HepG2 (cell line): ENCODE measurements around the gene DPEP1. TPM values are rescaled to one million over a fixed set of nuclear protein-coding genes. Genes with fewer than 3 reads are reported as not detected.

Experiments used
- ATF5 ChIP-seq: sonication (generic); formaldehyde crosslinking; IDR thresholded peaks from 2 replicates; pipeline ENCODE4 v1.4.0; 2020; ENCODE audit warnings: mild to moderate bottlenecking, low read depth, missing genetic modification reagents
- ATRX ChIP-seq: sonication (generic); formaldehyde crosslinking; IDR thresholded peaks from 2 replicates; pipeline ENCODE4 v1.4.0; 2020; ENCODE audit warnings: missing genetic modification reagents, borderline replicate concordance
- CHD4 ChIP-seq: fragments of 200-600 bp; sonication (generic); IDR thresholded peaks from 2 replicates; pipeline ENCODE4 v1.7.0; 2017; ENCODE audit warnings: mild to moderate bottlenecking, low read length, borderline replicate concordance
- HNRNPL ChIP-seq: fragments of 200-400 bp; formaldehyde crosslinking; IDR thresholded peaks from 2 replicates; pipeline ENCODE4 v1.6.1; 2017; ENCODE audit warnings: mild to moderate bottlenecking, low read depth, low read length
- HOXA3 ChIP-seq: sonication (generic); formaldehyde crosslinking; IDR thresholded peaks from 2 replicates; pipeline ENCODE4 v1.5.0; 2020; ENCODE audit warnings: missing genetic modification reagents
- HOXA9 ChIP-seq: sonication (generic); formaldehyde crosslinking; IDR thresholded peaks from 2 replicates; pipeline ENCODE4 v1.8.1; 2022; ENCODE audit warnings: missing genetic modification reagents, mild to moderate bottlenecking, moderate library complexity, borderline replicate concordance
- IRF2 ChIP-seq: IDR thresholded peaks from 2 replicates; pipeline ENCODE4 v1.6.1; 2018; ENCODE audit warnings: missing genetic modification reagents, missing compliant biosample characterization
- PTBP1 ChIP-seq: fragments of 200-400 bp; formaldehyde crosslinking; IDR thresholded peaks from 2 replicates; pipeline ENCODE4 v1.6.1; 2018; ENCODE audit warnings: low read length, low read depth; ENCODE audit not compliant: poor library complexity, severe bottlenecking
- REST ChIP-seq, 2 experiments: IDR thresholded peaks; 2 replicates each; pipeline ENCODE4 v1.6.1; 2011 to 2012; ENCODE audit warnings: low read length in 2 of 2, borderline replicate concordance in 1 of 2, low read depth in 1 of 2, mild to moderate bottlenecking in 1 of 2, moderate library complexity in 1 of 2
- SSRP1 ChIP-seq: IDR thresholded peaks from 2 replicates; pipeline ENCODE4 v1.6.1; 2016; ENCODE audit warnings: control low read depth
- ZC3H13 ChIP-seq: sonication (generic); formaldehyde crosslinking; IDR thresholded peaks from 2 replicates; pipeline ENCODE4 v1.8.1; 2023; ENCODE audit warnings: mild to moderate bottlenecking, missing genetic modification reagents, moderate library complexity
- ZFP91 ChIP-seq: sonication (generic); formaldehyde crosslinking; IDR thresholded peaks from 2 replicates; pipeline ENCODE4 v1.9.0; 2022; ENCODE audit warnings: missing genetic modification reagents, mild to moderate bottlenecking, borderline replicate concordance
- ZNF280B ChIP-seq: sonication (generic); formaldehyde crosslinking; IDR thresholded peaks from 2 replicates; pipeline ENCODE4 v1.5.0; 2020; ENCODE audit warnings: missing genetic modification reagents, mild to moderate bottlenecking, borderline replicate concordance
- ZNF441 ChIP-seq: sonication (generic); formaldehyde crosslinking; IDR thresholded peaks from 2 replicates; pipeline ENCODE4 v1.7.0; 2021; ENCODE audit warnings: missing genetic modification reagents, borderline replicate concordance
- ZNF674 ChIP-seq: sonication (generic); formaldehyde crosslinking; IDR thresholded peaks from 2 replicates; pipeline ENCODE4 v1.5.0; 2020; ENCODE audit warnings: low read depth, mild to moderate bottlenecking, missing genetic modification reagents
- polyA plus RNA-seq, 8 experiments: library from polyadenylated mRNA; depleted of rRNA in 3 of 8; stranded (reverse) in 7 of 8; unstranded in 1 of 8; fragments of >200 nt; fragmentation: Illumina TruSeq in 4 of 8; extraction: Trizol in 4 of 8; gene quantifications; 2 replicates each; pipeline versions ENCODE4 v1.2.1 to v1.2.3, GENCODE V29; 2011 to 2016; ENCODE audit warnings: low read depth in 4 of 8, missing spikeins in 1 of 8, mixed read lengths in 1 of 8; ENCODE audit not compliant: insufficient read depth in 1 of 8
- total RNA-seq, 5 experiments: library from RNA; depleted of rRNA; stranded (reverse); fragments of >200 nt; fragmentation: Illumina TruSeq; extraction: Trizol; gene quantifications; 2 replicates each; pipeline ENCODE4 v1.2.3, GENCODE V29; 2016; ENCODE audit warnings: low read depth in 1 of 5

Gene DPEP1
- total and polyA plus RNA-seq, 2 of the 13 experiments (the other 11 are each of a cell fraction or from before 2014, with no cell fraction given) = 37.6 to 52.2 TPM

GRCh38 chr16:89623511-89624261 is 10.2 kb downstream of the DPEP1 start (continued):
- TF ChIP-seq ATF5 (CRISPR knock-in tag) (no peak), REST (IDR thresholded peaks at IDR 0.05; ENCODE audit: borderline replicate concordance in 1 of 2, low read depth in 1 of 2, low read length in 2 of 2) (no peak; a peak in 1 of 4 replicates), PTBP1 (no peak), ZC3H13 (peak; percentile 39; the same call in 1 of the 2 replicates), HNRNPL (no peak), ZFP91 (CRISPR knock-in tag) (no peak), CHD4 (no peak), ZNF674 (no peak), ZNF280B (CRISPR knock-in tag) (0 out of 2 replicates have a peak, but pooled peaks have one; percentile 20), HOXA9 (CRISPR knock-in tag) (no peak), IRF2 (no peak), SSRP1 (CRISPR knock-in tag) (no peak), HOXA3 (CRISPR knock-in tag) (peak; percentile 29; the same call in 1 of the 2 replicates), ZNF441 (peak; percentile 89), ATRX (CRISPR knock-in tag) (no peak)
